MM.1S (cell line): ENCODE data around the gene ITFG1.

Source experiments
- DNase-seq: peaks from one replicate; pipeline ENCODE4 v3.0.0-alpha.2; 2015
- H2AFZ ChIP-seq: fragments of 300-600 bp; sonication (generic); 2 replicates; pipeline ENCODE4 v1.6.0; 2016; ENCODE audit warnings: antibody characterized with exemption, low read length
- H3F3A ChIP-seq: fragments of 300-600 bp; sonication (generic); 2 replicates; pipeline ENCODE4 v1.6.1; 2016; ENCODE audit warnings: mild to moderate bottlenecking, antibody characterized with exemption, low read length, moderate library complexity, mixed read lengths; ENCODE audit not compliant: insufficient read depth
- H3K27ac ChIP-seq: fragments of 300-600 bp; sonication (generic); 2 replicates; pipeline ENCODE4 v1.5.1; 2016; ENCODE audit warnings: mild to moderate bottlenecking, low read length
- H3K27me3 ChIP-seq: fragments of 300-600 bp; sonication (generic); replicated peaks from 2 replicates; pipeline ENCODE4 v1.6.0; 2016; ENCODE audit warnings: low read length; ENCODE audit not compliant: insufficient read depth
- H3K36me3 ChIP-seq: fragments of 300-600 bp; sonication (generic); replicated peaks from 2 replicates; pipeline ENCODE4 v1.6.1; 2016; ENCODE audit warnings: mild to moderate bottlenecking, low read length, mixed read lengths; ENCODE audit not compliant: insufficient read depth
- H3K4me1 ChIP-seq: fragments of 300-600 bp; sonication (generic); 2 replicates; pipeline ENCODE4 v1.6.1; 2016; ENCODE audit warnings: low read length, mixed read lengths
- H3K4me2 ChIP-seq: fragments of 300-600 bp; sonication (generic); 2 replicates; pipeline ENCODE4 v1.6.0; 2016; ENCODE audit warnings: low read depth, low read length
- H3K4me3 ChIP-seq: fragments of 300-600 bp; sonication (generic); 2 replicates; pipeline ENCODE4 v1.5.1; 2016; ENCODE audit warnings: low read length, mixed read lengths
- H3K79me2 ChIP-seq: fragments of 300-600 bp; sonication (generic); 2 replicates; pipeline ENCODE4 v1.6.1; 2016; ENCODE audit warnings: mixed run types, low read length, mixed read lengths
- H3K9ac ChIP-seq: fragments of 300-600 bp; sonication (generic); 2 replicates; pipeline ENCODE4 v1.6.1; 2016; ENCODE audit warnings: low read length, mixed read lengths
- H3K9me2 ChIP-seq: fragments of 300-600 bp; sonication (generic); replicated peaks from 2 replicates; pipeline ENCODE4 v1.6.1; 2016; ENCODE audit warnings: mild to moderate bottlenecking, low read length, mixed read lengths; ENCODE audit not compliant: insufficient read depth
- H3K9me3 ChIP-seq: fragments of 300-600 bp; sonication (generic); replicated peaks from 2 replicates; pipeline ENCODE4 v1.6.1; 2016; ENCODE audit warnings: mild to moderate bottlenecking, low read length, mixed read lengths; ENCODE audit not compliant: insufficient read depth
- H4K20me1 ChIP-seq: fragments of 300-600 bp; sonication (generic); 2 replicates; pipeline ENCODE4 v1.6.1; 2016; ENCODE audit warnings: mild to moderate bottlenecking, low read length, moderate library complexity, mixed read lengths; ENCODE audit not compliant: insufficient read depth
- EZH2 ChIP-seq: fragments of 300-600 bp; sonication (generic); optimal IDR thresholded peaks from 2 replicates; pipeline ENCODE3; 2017; ENCODE audit warnings: low read depth, mild to moderate bottlenecking, antibody characterized with exemption, low read length, mixed read lengths
- EZH2phosphoT487 ChIP-seq: fragments of 300-600 bp; sonication (generic); IDR thresholded peaks from 2 replicates; pipeline ENCODE4 v1.6.1; 2018; ENCODE audit warnings: antibody characterized with exemption, low read length
- TF ChIP-seq, protein P1 (sequence below): fragments of 300-600 bp; sonication (generic); IDR thresholded peaks from 2 replicates; pipeline ENCODE4 v1.5.1; 2016; ENCODE audit warnings: antibody characterized with exemption, low read length, mixed read lengths

ITFG1 gene

DNA sequence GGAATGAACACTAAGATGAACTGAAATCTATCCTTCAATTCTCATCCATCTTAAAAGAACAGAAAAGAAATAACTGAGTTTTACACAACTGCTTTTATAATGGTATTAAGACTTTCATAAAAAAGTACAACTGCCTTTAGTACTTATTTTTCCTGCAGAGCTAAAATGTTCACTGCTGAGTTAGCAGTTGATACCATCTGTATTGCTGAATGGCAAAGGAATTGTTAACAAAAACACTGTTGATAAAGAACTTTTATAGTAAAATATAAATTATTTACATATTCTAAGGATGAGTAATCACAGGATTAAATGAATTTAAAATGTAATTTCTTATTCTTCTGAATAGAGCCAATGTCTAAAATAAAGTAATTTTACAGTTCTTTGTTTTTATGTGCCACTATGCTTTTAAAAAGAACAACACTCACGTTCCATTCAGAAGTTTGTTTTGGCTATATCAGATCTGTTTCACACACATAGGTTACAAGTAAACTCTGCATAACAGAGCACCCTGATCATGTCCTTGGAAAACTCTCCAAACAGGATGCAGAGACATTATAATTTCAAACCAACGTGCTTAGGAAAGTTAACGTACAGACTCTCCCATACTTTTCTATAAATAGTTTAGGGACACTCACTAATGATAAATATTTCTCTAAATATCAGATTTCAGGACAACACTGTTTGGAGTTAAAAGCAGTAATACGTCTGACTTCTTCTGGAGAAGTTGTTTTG, 151.1 kb downstream of the ITFG1 start:
- Histone ChIP-seq H2AFZ (no peak overlapping the region), H3K4me1 (no peaks in the 10 kb centered on the region), H3K27me3 (no peaks in the 10 kb centered on the region), H3K9me2 (no peaks in the 10 kb centered on the region), H3K9ac (no peak overlapping the region), H3K9me3 (no peaks in the 10 kb centered on the region), H3K4me3 (no peak overlapping the region), H3F3A (no peaks in the 10 kb centered on the region), H4K20me1 (no peaks in the 10 kb centered on the region), H3K79me2 (no peaks in the 10 kb centered on the region), H3K27ac (no peak overlapping the region), H3K36me3 (no peaks in the 10 kb centered on the region; the same call in 1 of the 2 replicates), H3K4me2 (no peak overlapping the region)
- TF ChIP-seq, protein P1, sequence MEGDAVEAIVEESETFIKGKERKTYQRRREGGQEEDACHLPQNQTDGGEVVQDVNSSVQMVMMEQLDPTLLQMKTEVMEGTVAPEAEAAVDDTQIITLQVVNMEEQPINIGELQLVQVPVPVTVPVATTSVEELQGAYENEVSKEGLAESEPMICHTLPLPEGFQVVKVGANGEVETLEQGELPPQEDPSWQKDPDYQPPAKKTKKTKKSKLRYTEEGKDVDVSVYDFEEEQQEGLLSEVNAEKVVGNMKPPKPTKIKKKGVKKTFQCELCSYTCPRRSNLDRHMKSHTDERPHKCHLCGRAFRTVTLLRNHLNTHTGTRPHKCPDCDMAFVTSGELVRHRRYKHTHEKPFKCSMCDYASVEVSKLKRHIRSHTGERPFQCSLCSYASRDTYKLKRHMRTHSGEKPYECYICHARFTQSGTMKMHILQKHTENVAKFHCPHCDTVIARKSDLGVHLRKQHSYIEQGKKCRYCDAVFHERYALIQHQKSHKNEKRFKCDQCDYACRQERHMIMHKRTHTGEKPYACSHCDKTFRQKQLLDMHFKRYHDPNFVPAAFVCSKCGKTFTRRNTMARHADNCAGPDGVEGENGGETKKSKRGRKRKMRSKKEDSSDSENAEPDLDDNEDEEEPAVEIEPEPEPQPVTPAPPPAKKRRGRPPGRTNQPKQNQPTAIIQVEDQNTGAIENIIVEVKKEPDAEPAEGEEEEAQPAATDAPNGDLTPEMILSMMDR = no peak
- TF ChIP-seq EZH2phosphoT487 (no peak), EZH2 (no peak)
- no peak for DNase-seq

DNA sequence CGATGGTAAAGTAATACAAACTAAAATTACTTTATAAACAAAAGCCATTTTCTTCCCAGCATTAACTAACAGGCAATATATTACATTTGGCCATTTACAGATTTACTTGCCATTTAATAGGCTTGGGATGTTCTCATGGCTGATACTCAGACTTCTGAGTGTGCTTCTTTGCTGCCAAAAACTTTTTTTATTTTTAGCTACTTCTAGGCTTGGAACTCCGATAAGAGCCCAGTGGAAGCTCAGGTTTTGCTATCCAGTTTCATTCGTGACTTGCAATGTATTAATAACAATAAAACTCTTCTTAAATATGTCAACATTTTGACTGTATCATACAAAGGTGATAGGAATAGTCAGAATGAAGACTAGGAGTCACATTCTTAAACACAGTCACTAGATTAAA, 152.3 kb downstream of the ITFG1 start:
- Histone ChIP-seq H3K9me2 (no peaks in the 10 kb centered on the region), H3K9me3 (no peaks in the 10 kb centered on the region), H3K4me2 (no peak overlapping the region), H3K4me1 (no peaks in the 10 kb centered on the region), H3K27me3 (no peaks in the 10 kb centered on the region), H3K27ac (no peak overlapping the region), H3F3A (no peaks in the 10 kb centered on the region), H2AFZ (no peak overlapping the region), H3K79me2 (no peaks in the 10 kb centered on the region), H3K9ac (no peak overlapping the region), H4K20me1 (no peaks in the 10 kb centered on the region), H3K36me3 (no peaks in the 10 kb centered on the region; the same call in 1 of the 2 replicates), H3K4me3 (no peak overlapping the region)
- TF ChIP-seq EZH2phosphoT487 (no peak), EZH2 (no peak)
- TF ChIP-seq, protein P1 = no peak
- no peak for DNase-seq

DNA sequence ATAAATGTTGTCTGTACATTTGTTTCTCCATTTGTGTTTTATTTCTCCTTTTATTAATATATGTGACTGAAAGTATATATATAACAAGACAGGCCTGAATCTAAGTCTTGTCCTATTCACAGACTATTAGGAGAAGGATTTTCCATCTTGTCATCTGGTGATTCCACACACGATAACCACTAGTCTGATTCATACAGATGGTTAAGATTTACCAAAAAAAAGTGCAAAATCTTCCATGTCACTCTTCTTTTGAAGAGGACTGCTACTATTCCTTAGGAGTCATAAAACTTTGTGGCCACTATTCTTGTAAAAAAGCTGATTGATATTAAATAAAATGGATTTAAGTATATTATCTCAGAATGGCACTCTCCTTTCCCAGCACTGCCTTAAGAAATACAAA, 156.3 kb downstream of the ITFG1 start:
- no peaks in the 10 kb centered on the region for H4K20me1 ChIP-seq
- no peak overlapping the region for H3K4me3 ChIP-seq
- no peaks in the 10 kb centered on the region for H3K36me3 ChIP-seq
- TF ChIP-seq EZH2phosphoT487 = no peak
- TF ChIP-seq, protein P1 = no peak
- no peaks in the 10 kb centered on the region for H3K4me1 ChIP-seq
- no peak overlapping the region for H3K4me2 ChIP-seq
- H2AFZ ChIP-seq = no peak overlapping the region
- no peak for DNase-seq
- H3K9ac ChIP-seq = no peak overlapping the region
- no peaks in the 10 kb centered on the region for H3K9me2 ChIP-seq
- H3K9me3 ChIP-seq = no peaks in the 10 kb centered on the region
- H3K79me2 ChIP-seq = no peaks in the 10 kb centered on the region
- no peak overlapping the region for H3K27ac ChIP-seq
- no peaks in the 10 kb centered on the region for H3K27me3 ChIP-seq
- H3F3A ChIP-seq = no peaks in the 10 kb centered on the region
